Measurements from ENCODE around the gene MAP2K5.

MAP2K5 gene

GRCh38 chr15:67585681-67586080 lies 43.2 kb downstream of the MAP2K5 start:
- DNase-seq = no peak
- Histone ChIP-seq H3K36me3 (peaks cover 4% of the 10 kb centered on the region), H3K27me3 (ENCODE audit: insufficient read depth, low read depth, severe bottlenecking) (no peaks in the 10 kb centered on the region), H3K4me3 (ENCODE audit: low read depth, low read length) (no peak overlapping the region), H3K27ac (no peak overlapping the region), H3K9me3 (ENCODE audit: severe bottlenecking) (no peaks in the 10 kb centered on the region)
- no peak for TF ChIP-seq CTCF (IDR thresholded peaks at IDR 0.05; ENCODE audit: low read depth, low read length)

GRCh38 chr15:67587331-67587730 lies 44.8 kb downstream of the MAP2K5 start:
- no peak overlapping the region for H3K4me3 ChIP-seq (ENCODE audit: low read depth, low read length)
- H3K9me3 ChIP-seq (ENCODE audit: severe bottlenecking) = no peaks in the 10 kb centered on the region
- no peaks in the 10 kb centered on the region for H3K27me3 ChIP-seq (ENCODE audit: insufficient read depth, low read depth, severe bottlenecking)
- no peak overlapping the region for H3K27ac ChIP-seq
- DNase-seq = no peak
- TF ChIP-seq CTCF (IDR thresholded peaks at IDR 0.05; ENCODE audit: low read depth, low read length) = no peak
- peaks cover 4% of the 10 kb centered on the region for H3K36me3 ChIP-seq

- no peak overlapping the region for H3K27ac ChIP-seq
These were observed 45.3 kb downstream of the MAP2K5 start for GRCh38 chr15:67587754-67588153.

GRCh38 chr15:67590191-67590590 lies 47.7 kb downstream of the MAP2K5 start:
- no peaks in the 10 kb centered on the region for H3K9me3 ChIP-seq (ENCODE audit: severe bottlenecking)

More at GRCh38 chr15:67587754-67588153, 45.3 kb downstream of the MAP2K5 start:
- TF ChIP-seq CTCF (IDR thresholded peaks at IDR 0.05; ENCODE audit: low read depth, low read length) = no peak
- no peak for DNase-seq
- H3K4me3 ChIP-seq (ENCODE audit: low read depth, low read length) = no peak overlapping the region
- H3K36me3 ChIP-seq = peaks cover 4% of the 10 kb centered on the region
- no peaks in the 10 kb centered on the region for H3K9me3 ChIP-seq (ENCODE audit: severe bottlenecking)
- H3K27me3 ChIP-seq (ENCODE audit: insufficient read depth, low read depth, severe bottlenecking) = no peaks in the 10 kb centered on the region

GRCh38 chr15:67592245-67592644 lies 49.7 kb downstream of the MAP2K5 start:
- Histone ChIP-seq H3K9me3 (ENCODE audit: severe bottlenecking) (no peaks in the 10 kb centered on the region), H3K27ac (no peak overlapping the region), H3K27me3 (ENCODE audit: insufficient read depth, low read depth, severe bottlenecking) (no peaks in the 10 kb centered on the region), H3K4me3 (ENCODE audit: low read depth, low read length) (no peak overlapping the region), H3K36me3 (peaks cover 8% of the 10 kb centered on the region)
- no peak for DNase-seq
- no peak for TF ChIP-seq CTCF (IDR thresholded peaks at IDR 0.05; ENCODE audit: low read depth, low read length)

More at GRCh38 chr15:67590191-67590590, 47.7 kb downstream of the MAP2K5 start:
- no peak for TF ChIP-seq CTCF (IDR thresholded peaks at IDR 0.05; ENCODE audit: low read depth, low read length)
- peaks cover 4% of the 10 kb centered on the region for H3K36me3 ChIP-seq
- H3K4me3 ChIP-seq (ENCODE audit: low read depth, low read length) = no peak overlapping the region
- no peak overlapping the region for H3K27ac ChIP-seq
- H3K27me3 ChIP-seq (ENCODE audit: insufficient read depth, low read depth, severe bottlenecking) = no peaks in the 10 kb centered on the region
- DNase-seq = no peak

GRCh38 chr15:67593562-67593961 lies 51.1 kb downstream of the MAP2K5 start:
- Histone ChIP-seq H3K36me3 (peaks cover 3% of the 10 kb centered on the region), H3K27ac (no peak overlapping the region), H3K27me3 (ENCODE audit: insufficient read depth, low read depth, severe bottlenecking) (no peaks in the 10 kb centered on the region), H3K9me3 (ENCODE audit: severe bottlenecking) (no peaks in the 10 kb centered on the region), H3K4me3 (ENCODE audit: low read depth, low read length) (no peak overlapping the region)
- TF ChIP-seq CTCF (IDR thresholded peaks at IDR 0.05; ENCODE audit: low read depth, low read length) = no peak
- no peak for DNase-seq
